Left ventricle myocardium inferior (tissue), 1 donor: ENCODE data around the gene MAGOH. TPM values are rescaled to one million over a fixed set of nuclear protein-coding genes. Genes with fewer than 3 reads are reported as not detected.

Source experiments
- DNase-seq: peaks from one replicate; pipeline ENCODE4 v3.0.0-alpha.2; 2020
- H3K27ac ChIP-seq: fragments of 200-600 bp; replicated peaks from 2 replicates; pipeline ENCODE4 v1.8.0; 2021
- H3K27me3 ChIP-seq: fragments of 200-600 bp; 2 replicates; pipeline ENCODE4 v1.8.0; 2021; ENCODE audit warnings: low read depth
- H3K36me3 ChIP-seq: fragments of 200-600 bp; 2 replicates; pipeline ENCODE4 v1.8.0; 2021
- H3K4me1 ChIP-seq: fragments of 200-600 bp; 2 replicates; pipeline ENCODE4 v1.8.0; 2021
- H3K4me3 ChIP-seq: fragments of 200-600 bp; 2 replicates; pipeline ENCODE4 v1.8.0; 2021; ENCODE audit warnings: mild to moderate bottlenecking, moderate library complexity
- H3K9me3 ChIP-seq: fragments of 200-600 bp; replicated peaks from 2 replicates; pipeline ENCODE4 v1.8.0; 2021
- intact Hi-C: fragments of 100-400 bp; cut with micrococcal nuclease; formaldehyde crosslinking; loops from one replicate; pipeline ENCODE4 v1.11.0; 2022
- total RNA-seq: library from RNA; stranded (reverse); fragmentation: NEBNext Ultra II Directional; extraction: Animal tissue kit (Norgen Biotek cat#: 25700); gene quantifications from one replicate; pipeline ENCODE4 v1.2.1, GENCODE V29; 2021
- TF ChIP-seq, protein P1 (sequence below): fragments of 200-600 bp; IDR thresholded peaks from 2 replicates; pipeline ENCODE4 v1.8.0; 2021; ENCODE audit warnings: antibody characterized with exemption, mild to moderate bottlenecking, borderline replicate concordance
- donor health status: DM: no; HTN: yes; CAD: no; lungs with severe emphysema.

MAGOH gene
- total RNA-seq, 1 donor from 2014 or later, result 29.5 TPM

DNA sequence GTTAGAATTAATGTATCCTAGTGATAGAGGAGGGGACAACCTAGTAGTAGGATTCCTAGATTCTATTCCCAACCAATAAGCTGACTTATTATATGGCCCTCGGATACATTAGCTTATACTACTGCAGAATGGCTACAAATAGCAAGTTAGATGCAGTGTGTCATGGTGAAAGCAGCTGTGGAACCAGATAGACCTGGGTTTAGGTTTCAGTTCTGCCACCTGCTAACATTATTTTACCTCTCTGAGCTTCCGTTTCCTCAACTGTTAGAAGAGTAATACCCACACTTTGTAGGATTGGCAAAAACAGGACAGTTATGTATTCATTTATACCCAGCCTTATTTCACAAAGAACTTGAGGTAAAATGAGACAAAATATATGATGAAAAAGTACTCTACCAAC, 21.6 kb upstream of the MAGOH start:
- Histone ChIP-seq H3K9me3 (no peaks in the 10 kb centered on the region), H3K4me1 (no peaks in the 10 kb centered on the region), H3K27me3 (no peaks in the 10 kb centered on the region), H3K4me3 (no peak overlapping the region), H3K36me3 (no peaks in the 10 kb centered on the region), H3K27ac (no peak overlapping the region)
- DNase-seq, result no peak
- TF ChIP-seq, protein P1, sequence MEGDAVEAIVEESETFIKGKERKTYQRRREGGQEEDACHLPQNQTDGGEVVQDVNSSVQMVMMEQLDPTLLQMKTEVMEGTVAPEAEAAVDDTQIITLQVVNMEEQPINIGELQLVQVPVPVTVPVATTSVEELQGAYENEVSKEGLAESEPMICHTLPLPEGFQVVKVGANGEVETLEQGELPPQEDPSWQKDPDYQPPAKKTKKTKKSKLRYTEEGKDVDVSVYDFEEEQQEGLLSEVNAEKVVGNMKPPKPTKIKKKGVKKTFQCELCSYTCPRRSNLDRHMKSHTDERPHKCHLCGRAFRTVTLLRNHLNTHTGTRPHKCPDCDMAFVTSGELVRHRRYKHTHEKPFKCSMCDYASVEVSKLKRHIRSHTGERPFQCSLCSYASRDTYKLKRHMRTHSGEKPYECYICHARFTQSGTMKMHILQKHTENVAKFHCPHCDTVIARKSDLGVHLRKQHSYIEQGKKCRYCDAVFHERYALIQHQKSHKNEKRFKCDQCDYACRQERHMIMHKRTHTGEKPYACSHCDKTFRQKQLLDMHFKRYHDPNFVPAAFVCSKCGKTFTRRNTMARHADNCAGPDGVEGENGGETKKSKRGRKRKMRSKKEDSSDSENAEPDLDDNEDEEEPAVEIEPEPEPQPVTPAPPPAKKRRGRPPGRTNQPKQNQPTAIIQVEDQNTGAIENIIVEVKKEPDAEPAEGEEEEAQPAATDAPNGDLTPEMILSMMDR, result no peak
- intact Hi-C loops, result no loop called here

DNA sequence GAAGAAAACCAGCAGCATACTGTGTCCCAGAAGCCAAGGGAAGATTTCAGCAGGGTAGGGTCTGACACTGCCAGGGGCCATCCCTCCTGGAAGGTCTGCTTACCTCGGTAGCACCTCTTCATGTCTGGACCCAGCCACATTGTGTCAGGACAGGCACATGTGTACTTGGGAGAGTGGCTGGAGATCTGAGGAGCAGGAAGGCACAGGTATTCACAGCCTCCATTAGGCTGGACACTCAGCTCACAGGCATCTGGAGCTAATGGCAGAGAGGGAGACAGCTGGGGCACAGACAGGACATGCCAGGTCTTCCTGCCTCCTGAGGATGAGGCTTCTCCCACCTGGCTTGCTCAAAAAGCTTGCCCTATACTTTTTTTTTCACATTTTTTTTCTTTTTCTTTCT, 19.9 kb upstream of the MAGOH start:
- Histone ChIP-seq H3K4me1 (no peaks in the 10 kb centered on the region), H3K27me3 (no peaks in the 10 kb centered on the region), H3K36me3 (no peaks in the 10 kb centered on the region), H3K9me3 (no peaks in the 10 kb centered on the region), H3K27ac (no peak overlapping the region), H3K4me3 (no peak overlapping the region)
- intact Hi-C loops, result no loop called here
- no peak for DNase-seq
- TF ChIP-seq, protein P1, result no peak

DNA sequence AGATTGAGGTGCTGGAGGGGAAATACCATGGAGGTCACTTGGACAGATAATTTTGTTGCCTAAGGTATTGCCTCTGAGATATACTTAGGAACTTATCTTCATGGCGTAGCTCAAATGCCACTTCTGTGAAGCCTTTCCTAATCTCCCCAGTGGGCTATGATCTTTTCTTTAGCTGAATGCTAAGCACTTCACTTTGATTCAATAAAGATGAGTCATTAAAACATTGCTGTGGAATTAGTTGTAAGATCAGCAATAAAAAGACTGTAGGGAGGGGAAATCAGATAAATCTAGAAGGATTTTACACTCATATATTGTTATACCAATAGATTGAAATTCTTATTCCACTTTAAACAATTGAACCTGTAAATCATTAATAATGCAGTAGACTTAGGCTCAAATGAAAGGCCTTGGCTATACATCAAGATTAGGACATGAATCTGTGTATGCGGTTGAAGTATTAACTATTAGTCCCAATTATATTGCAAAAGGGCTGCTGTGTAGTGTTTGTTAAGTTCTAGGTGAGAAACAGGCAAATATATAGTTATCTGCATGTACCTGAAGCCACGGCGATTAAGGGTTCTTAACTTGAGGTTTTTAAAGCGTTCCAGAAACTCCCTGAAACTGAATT, 19.2 kb upstream of the MAGOH start:
- H3K27ac ChIP-seq, result no peak overlapping the region
- TF ChIP-seq, protein P1, result no peak
- H3K27me3 ChIP-seq, result no peaks in the 10 kb centered on the region
- H3K36me3 ChIP-seq, result no peaks in the 10 kb centered on the region
- no peak for DNase-seq
- no peak overlapping the region for H3K4me3 ChIP-seq
- H3K4me1 ChIP-seq, result no peaks in the 10 kb centered on the region
- intact Hi-C loops, result no loop called here
- no peaks in the 10 kb centered on the region for H3K9me3 ChIP-seq

DNA sequence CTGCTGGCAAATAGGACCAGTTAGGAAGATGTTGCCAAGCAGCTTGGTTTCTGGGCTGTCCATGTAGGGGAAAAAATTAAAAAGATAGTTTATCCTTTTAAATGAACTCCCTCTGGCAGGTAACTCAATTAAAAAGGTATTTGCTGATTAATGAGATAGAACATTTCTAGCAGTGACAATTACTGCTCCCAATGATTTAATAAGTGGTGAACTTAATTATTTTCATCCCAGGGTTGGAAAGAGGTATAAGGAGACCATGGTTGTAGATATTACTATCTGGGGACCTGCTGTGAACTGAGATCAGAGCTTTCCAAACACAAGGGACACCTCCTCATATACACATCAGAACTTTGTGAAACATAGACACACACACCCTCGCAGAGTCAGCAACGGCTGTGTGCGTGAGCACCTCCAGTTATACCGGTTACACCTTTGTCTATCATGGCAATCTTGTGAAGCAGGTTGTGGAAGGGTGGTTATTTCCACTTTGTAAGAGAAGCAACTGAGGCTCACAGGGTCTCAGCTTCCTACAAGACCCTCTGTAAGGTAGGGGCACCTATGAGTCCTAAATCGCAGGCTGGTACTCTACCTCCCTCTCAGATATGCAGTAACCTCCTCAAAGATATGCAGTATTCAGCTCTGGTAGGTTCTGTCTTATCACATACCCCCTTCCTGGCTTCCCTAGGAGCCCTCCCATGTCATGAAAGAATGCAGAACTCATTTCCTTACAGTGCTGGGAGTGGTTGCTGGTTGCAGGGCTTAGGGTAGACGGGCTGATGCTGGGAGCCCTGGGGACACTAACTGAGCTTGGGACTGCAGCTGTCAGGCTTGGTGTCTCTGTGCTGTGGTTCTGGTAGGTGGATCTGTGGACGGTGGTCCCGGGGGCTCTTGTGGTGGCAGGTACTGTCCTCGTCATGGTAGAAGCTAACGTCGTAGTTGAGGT, 18.5 kb upstream of the MAGOH start:
- Histone ChIP-seq H3K36me3 (no peaks in the 10 kb centered on the region), H3K4me1 (no peaks in the 10 kb centered on the region), H3K27me3 (no peaks in the 10 kb centered on the region), H3K4me3 (no peak overlapping the region), H3K27ac (no peak overlapping the region), H3K9me3 (no peaks in the 10 kb centered on the region)
- intact Hi-C loops, result no loop called here
- TF ChIP-seq, protein P1, result no peak
- DNase-seq, result no peak

DNA sequence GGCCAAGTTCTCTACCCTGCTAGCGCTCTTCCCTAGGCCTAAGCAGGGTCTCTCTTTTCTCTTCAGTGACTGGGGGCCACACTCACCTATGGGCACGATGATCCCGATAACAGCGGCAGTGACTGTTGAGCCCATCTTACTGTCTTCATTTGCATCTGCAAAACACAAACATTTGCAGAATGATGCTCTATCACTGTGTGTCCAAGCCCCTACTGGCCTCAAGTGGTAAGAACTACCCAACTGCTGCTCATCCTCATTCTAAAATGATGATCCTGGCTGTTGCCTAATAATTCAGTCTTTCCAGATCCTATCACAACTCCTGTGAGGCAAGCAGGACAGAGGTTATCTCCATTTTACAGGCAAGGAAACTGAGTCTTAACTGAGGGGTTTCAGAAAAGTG, 16.7 kb upstream of the MAGOH start:
- Histone ChIP-seq H3K27me3 (no peaks in the 10 kb centered on the region), H3K27ac (no peak overlapping the region), H3K4me1 (no peaks in the 10 kb centered on the region), H3K4me3 (no peak overlapping the region), H3K9me3 (no peaks in the 10 kb centered on the region), H3K36me3 (no peaks in the 10 kb centered on the region)
- TF ChIP-seq, protein P1, result no peak
- no peak for DNase-seq
- intact Hi-C loops, result no loop called here
